ENCODE data around the gene POLR2H. TPM values are rescaled to one million over a fixed set of nuclear protein-coding genes. Genes with fewer than 3 reads are reported as not detected.

POLR2H gene
- total RNA-seq, 2 experiments from 2014 or later, result 74.4 to 79.9 TPM

- DNase-seq, result no peak
- POLR2A ChIA-PET, result no interaction called here
- Mint-ChIP-seq H3K27me3 (no peaks in the 10 kb centered on the region), H3K4me1 (peaks cover 4% of the 10 kb centered on the region), H3K27ac (no peak overlapping the region), H3K4me3 (no peak overlapping the region), H3K9me3 (no peaks in the 10 kb centered on the region), H3K36me3 (ENCODE audit: low read depth) (peaks cover 86% of the 10 kb centered on the region)
- CTCF ChIA-PET, result interaction anchor here (0.9 to 1.8 kb wide), 3 partner anchors 10 to 38 kb away, joined by 4 to 6 read pairs (median 4); partner anchors contain the start of gene FAM131A
Observed at GRCh38 chr3:184325715-184326369, 35.7 kb upstream of the POLR2H start.

GRCh38 chr3:184327171-184327570, 34.3 kb upstream of the POLR2H start:
- CTCF ChIA-PET, result interaction anchor here (1.3 to 1.8 kb wide), 3 partner anchors 10 to 15 kb away, joined by 3 to 10 read pairs (median 6); partner anchors contain the start of gene FAM131A

GRCh38 chr3:184328516-184328915, 33.0 kb upstream of the POLR2H start:
- Mint-ChIP-seq H3K36me3 (ENCODE audit: low read depth) (peaks cover 90% of the 10 kb centered on the region), H3K27me3 (no peaks in the 10 kb centered on the region), H3K9me3 (no peaks in the 10 kb centered on the region), H3K4me3 (no peak overlapping the region), H3K4me1 (peaks cover 15% of the 10 kb centered on the region), H3K27ac (no peak overlapping the region)
- DNase-seq, result no peak
- CTCF ChIA-PET, result interaction anchor here (0.6 to 0.8 kb wide), 2 partner anchors 34 to 209 kb away, joined by 3 read pairs; no protein-coding TSS in a partner anchor
- POLR2A ChIA-PET, result no interaction called here

More at GRCh38 chr3:184327171-184327570, 34.3 kb upstream of the POLR2H start:
- no peak for DNase-seq
- no peaks in the 10 kb centered on the region for H3K9me3 Mint-ChIP-seq
- peaks cover 89% of the 10 kb centered on the region for H3K36me3 Mint-ChIP-seq (ENCODE audit: low read depth)
- POLR2A ChIA-PET, result no interaction called here
- H3K27me3 Mint-ChIP-seq, result no peaks in the 10 kb centered on the region
- no peak overlapping the region for H3K27ac Mint-ChIP-seq
- peaks cover 2% of the 10 kb centered on the region for H3K4me1 Mint-ChIP-seq
- no peak overlapping the region for H3K4me3 Mint-ChIP-seq

GRCh38 chr3:184332370-184333090, 29.0 kb upstream of the POLR2H start:
- H3K4me3 Mint-ChIP-seq, result no peak overlapping the region
- no peaks in the 10 kb centered on the region for H3K27me3 Mint-ChIP-seq
- H3K27ac Mint-ChIP-seq, result peak overlapping the region; percentile 33
- H3K9me3 Mint-ChIP-seq, result no peaks in the 10 kb centered on the region
- DNase-seq, result no peak
- peaks cover 62% of the 10 kb centered on the region for H3K36me3 Mint-ChIP-seq (ENCODE audit: low read depth)
- H3K4me1 Mint-ChIP-seq, result peaks cover 43% of the 10 kb centered on the region
- CTCF ChIA-PET, result interaction anchor here (1.3 kb wide), 1 partner anchor 12 kb away, joined by 4 read pairs; no protein-coding TSS in a partner anchor
- POLR2A ChIA-PET, result no interaction called here

GRCh38 chr3:184333190-184333589, 28.3 kb upstream of the POLR2H start:
- no peak overlapping the region for H3K4me3 Mint-ChIP-seq
- CTCF ChIA-PET, result interaction anchor here (1.3 kb wide), 1 partner anchor 13 kb away, joined by 4 read pairs; no protein-coding TSS in a partner anchor

GRCh38 chr3:184333700-184334099, 27.8 kb upstream of the POLR2H start:
- POLR2A ChIA-PET, result no interaction called here
- Mint-ChIP-seq H3K4me1 (peaks cover 51% of the 10 kb centered on the region), H3K9me3 (no peaks in the 10 kb centered on the region), H3K27me3 (no peaks in the 10 kb centered on the region), H3K27ac (peak overlapping the region; percentile 69), H3K4me3 (no peak overlapping the region), H3K36me3 (ENCODE audit: low read depth) (peaks cover 51% of the 10 kb centered on the region)
- DNase-seq, result no peak
- CTCF ChIA-PET, result interaction anchor here (1.3 kb wide), 1 partner anchor 13 kb away, joined by 4 read pairs; no protein-coding TSS in a partner anchor

More at GRCh38 chr3:184333190-184333589, 28.3 kb upstream of the POLR2H start:
- POLR2A ChIA-PET, result no interaction called here
- H3K27ac Mint-ChIP-seq, result peak overlapping the region; percentile 69
- no peaks in the 10 kb centered on the region for H3K9me3 Mint-ChIP-seq
- H3K36me3 Mint-ChIP-seq (ENCODE audit: low read depth), result peaks cover 56% of the 10 kb centered on the region
- peaks cover 49% of the 10 kb centered on the region for H3K4me1 Mint-ChIP-seq
- no peaks in the 10 kb centered on the region for H3K27me3 Mint-ChIP-seq
- no peak for DNase-seq

- H3K27ac Mint-ChIP-seq, result peak overlapping the region; percentile 69
- H3K4me3 Mint-ChIP-seq, result peak overlapping the region; percentile 6
- ChIA-PET CTCF (no interaction called here), POLR2A (no interaction called here)
- DNase-seq, result peak; percentile 34
- H3K4me1 Mint-ChIP-seq, result peaks cover 54% of the 10 kb centered on the region
- H3K9me3 Mint-ChIP-seq, result no peaks in the 10 kb centered on the region
- H3K27me3 Mint-ChIP-seq, result no peaks in the 10 kb centered on the region
- H3K36me3 Mint-ChIP-seq (ENCODE audit: low read depth), result peaks cover 42% of the 10 kb centered on the region
Observed at GRCh38 chr3:184334470-184335158, 26.9 kb upstream of the POLR2H start.

GRCh38 chr3:184335291-184335660, 26.2 kb upstream of the POLR2H start:
- no peaks in the 10 kb centered on the region for H3K27me3 Mint-ChIP-seq
- peak overlapping the region; percentile 73 for H3K4me3 Mint-ChIP-seq
- peak overlapping the region; percentile 87 for H3K27ac Mint-ChIP-seq
- peaks cover 38% of the 10 kb centered on the region for H3K36me3 Mint-ChIP-seq (ENCODE audit: low read depth)
- peaks cover 54% of the 10 kb centered on the region for H3K4me1 Mint-ChIP-seq
- ChIA-PET CTCF (interaction anchor here (0.8 to 1.0 kb wide), 2 partner anchors 17 to 19 kb away, joined by 4 to 5 read pairs; no protein-coding TSS in a partner anchor), POLR2A (no interaction called here)
- no peaks in the 10 kb centered on the region for H3K9me3 Mint-ChIP-seq
- no peak for DNase-seq

GRCh38 chr3:184335661-184336546, 25.6 kb upstream of the POLR2H start:
- no peaks in the 10 kb centered on the region for H3K9me3 Mint-ChIP-seq
- peak; percentile 83 for DNase-seq
- no peaks in the 10 kb centered on the region for H3K27me3 Mint-ChIP-seq
- peaks cover 54% of the 10 kb centered on the region for H3K4me1 Mint-ChIP-seq
- H3K27ac Mint-ChIP-seq, result peak overlapping the region; percentile 88
- ChIA-PET CTCF (interaction anchor here (0.8 to 2.0 kb wide), 3 partner anchors 10 to 20 kb away, joined by 4 to 8 read pairs (median 5); no protein-coding TSS in a partner anchor), POLR2A (no interaction called here)
- H3K4me3 Mint-ChIP-seq, result peak overlapping the region; percentile 73
- H3K36me3 Mint-ChIP-seq (ENCODE audit: low read depth), result peaks cover 35% of the 10 kb centered on the region

- H3K9me3 Mint-ChIP-seq, result no peaks in the 10 kb centered on the region
- peaks cover 27% of the 10 kb centered on the region for H3K36me3 Mint-ChIP-seq (ENCODE audit: low read depth)
- POLR2A ChIA-PET, result no interaction called here
- H3K27ac Mint-ChIP-seq, result peak overlapping the region; percentile 88
- H3K4me3 Mint-ChIP-seq, result peak overlapping the region; percentile 73
- peaks cover 54% of the 10 kb centered on the region for H3K4me1 Mint-ChIP-seq
- H3K27me3 Mint-ChIP-seq, result no peaks in the 10 kb centered on the region
- CTCF ChIA-PET, result interaction anchor here (0.8 to 2.0 kb wide), 3 partner anchors 9 to 11 kb away, joined by 4 to 8 read pairs (median 6); no protein-coding TSS in a partner anchor
- DNase-seq, result no peak
Observed at GRCh38 chr3:184336547-184337398, 24.7 kb upstream of the POLR2H start.

GRCh38 chr3:184337399-184337714, 24.2 kb upstream of the POLR2H start, which contains the start of gene FAM131A:
Gene FAM131A (plus strand): TSS chr3:184337600. CDS start chr3:184337631, 31 bp downstream.
- Mint-ChIP-seq H3K27ac (peak within 1 kb of the TSS; percentile 88), H3K4me3 (peak within 1 kb of the TSS; percentile 73), H3K4me1 (peaks cover 50% of the 10 kb centered on the region), H3K27me3 (no peaks in the 10 kb centered on the region), H3K9me3 (no peaks in the 10 kb centered on the region), H3K36me3 (ENCODE audit: low read depth) (peaks cover 21% of the 10 kb centered on the region)
- POLR2A ChIA-PET, result no interaction called here
- CTCF ChIA-PET, result interaction anchor here (0.8 to 2.0 kb wide), 4 partner anchors 9 to 17 kb away, joined by 4 to 8 read pairs (median 6); no protein-coding TSS in a partner anchor
- DNase-seq, result no peak

Data from activated CD4-positive, alpha-beta T cell treated with anti-CD3 and anti-CD28 coated beads, Interleukin-2, amount 10 ng/mL, durations not matched to agents 7 days and 5 days (primary cell).